Ovary (tissue), 9 donors: ENCODE results near the gene TMIGD3. TPM values are rescaled to one million over a fixed set of nuclear protein-coding genes. Genes with fewer than 3 reads are reported as not detected.

ENCODE experiments used
- DNase-seq, 5 donors: peaks; one replicate each; pipeline ENCODE4 v3.0.0-alpha.2; 2019 to 2020
- H3K27ac ChIP-seq, 2 donors: fragments of 200-600 bp; one replicate each; pipeline versions ENCODE4 v1.5.1 to v1.8.0; 2019 to 2022
- H3K27me3 ChIP-seq: fragments of 200-600 bp; one replicate; pipeline ENCODE4 v1.8.0; 2022
- H3K36me3 ChIP-seq: fragments of 200-600 bp; sonication (generic); one replicate; pipeline ENCODE4 v1.5.1; 2019
- H3K4me1 ChIP-seq: one replicate; pipeline ENCODE4 v1.8.1; 2013; ENCODE audit warnings: mild to moderate bottlenecking, moderate library complexity; ENCODE audit not compliant: insufficient read depth
- H3K4me3 ChIP-seq: fragments of 200-600 bp; sonication (generic); one replicate; pipeline ENCODE4 v1.5.1; 2017
- H3K9me3 ChIP-seq, 2 donors: fragments of 200-600 bp in 1 of 2; sonication (generic) in 1 of 2; one replicate each; pipeline versions ENCODE4 v1.5.1 to v1.8.1; 2013 to 2019; ENCODE audit warnings: mild to moderate bottlenecking in 1 of 2, moderate library complexity in 1 of 2
- EP300 ChIP-seq: sonication (generic); formaldehyde crosslinking; IDR thresholded peaks from one replicate; pipeline ENCODE4 v1.6.1; 2017; ENCODE audit warnings: antibody characterized with exemption
- POLR2A ChIP-seq: fragments of 450-650 bp; IDR thresholded peaks from one replicate; pipeline ENCODE4 v1.6.1; 2017; ENCODE audit warnings: antibody characterized with exemption, mild to moderate bottlenecking, moderate library complexity
- WGBS, 3 donors: extraction: QIAGEN DNeasy Blood & Tissue Kit in 1 of 3; methylation state at CpG; one replicate each; pipeline versions ENCODE4 v1.1.5 to v1.1.7; 2013 to 2017; 5-methylcytosine and 5-hydroxymethylcytosine counted together
- intact Hi-C, 4 donors: fragments of 100-400 bp; cut with DNase I; formaldehyde crosslinking; loops; one replicate each; pipeline versions ENCODE4 v1.11.0 to v1.15.1; 2022 to 2023
- polyA plus RNA-seq, 2 donors: library from polyadenylated mRNA; stranded (reverse); fragments of 200-250 nt in 1 of 2; fragments of 350-450 nt in 1 of 2; fragmentation: Illumina TruSeq in 1 of 2; extraction: RNeasy Lipid Tissue Mini Kit (QIAGEN cat#74804) in 1 of 2; gene quantifications; one replicate each; pipeline ENCODE4 v1.2.3, GENCODE V29; 2013 to 2014
- total RNA-seq, 7 donors: library from RNA; depleted of rRNA in 2 of 7; stranded (reverse); fragments of >200 nt in 2 of 7; fragmentation: NEBNext Ultra II Directional in 3 of 7; extraction: Animal tissue kit (Norgen Biotek cat#: 25700) in 3 of 7; gene quantifications; one replicate each; pipeline versions ENCODE4 v1.1.0 to v1.2.4, GENCODE V29; 2016 to 2023
- TF ChIP-seq, protein P1 (sequence below), 3 donors: fragments of 450-650 bp in 2 of 3; fragments of 200-600 bp in 1 of 3; IDR thresholded peaks; one replicate each; pipeline versions ENCODE4 v1.5.1 to v1.8.0; 2016 to 2022; ENCODE audit warnings: antibody characterized with exemption in 3 of 3, mild to moderate bottlenecking in 1 of 3
- donor health status: DM: no; HTN: no; CAD: no; lungs with moderate emphysema.
- donor health status: DM: no; HTN: no; CAD: no.
- donor health status: Bipolar disorder and iron deficiency.
- donor health status: DM: yes; HTN: yes; CAD: no.
- donor health status: DM: no; HTN: no; CAD: no.
- donor health status: DM: yes; HTN: yes; CAD: no.

Gene TMIGD3
- total and polyA plus RNA-seq, 9 donors: 0.78 to 3.2 (median 2.6) TPM; not detected in 2

DNA sequence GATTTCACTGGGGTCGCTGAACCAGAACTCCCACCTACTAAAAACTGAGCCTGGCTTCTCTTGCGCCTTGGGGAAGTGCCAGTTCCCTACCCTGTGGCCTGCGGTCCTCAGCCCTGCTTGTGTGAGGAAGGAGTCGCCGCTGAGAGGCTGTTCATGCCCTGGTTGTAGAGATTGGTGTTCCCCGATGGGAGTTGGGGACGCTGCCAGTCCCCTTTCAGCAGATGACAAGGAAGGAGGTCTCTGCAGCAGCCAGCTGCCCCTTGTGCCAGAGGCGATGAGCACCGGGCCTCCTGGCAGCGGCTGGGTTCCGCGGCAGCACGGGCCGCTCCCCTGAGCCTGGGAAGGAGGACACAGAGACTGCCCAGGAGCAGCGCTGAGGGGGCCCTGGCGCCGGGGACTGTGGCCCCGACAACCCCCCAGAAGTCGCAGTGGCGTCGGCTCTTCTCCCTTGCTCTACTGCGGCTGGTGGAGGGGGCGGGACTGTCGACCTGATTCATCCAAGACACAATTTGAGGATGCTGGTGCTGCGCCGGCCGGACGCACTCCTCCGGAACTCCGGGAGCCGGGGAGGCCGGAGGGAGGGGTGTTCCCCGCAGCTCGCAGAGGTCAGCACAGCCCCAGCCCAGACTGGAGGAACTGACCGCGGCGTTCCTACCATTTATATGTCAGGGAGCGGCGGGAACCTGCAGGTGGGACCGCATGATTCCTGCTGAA, 12.0 kb upstream of the TMIGD3 start:
- H3K27me3 ChIP-seq: no peaks in the 10 kb centered on the region
- 15 to 23% (median 19%) methylated on average over 30 to 40 of the region's 40 CpGs for WGBS, 3 donors
- peaks cover 13% of the 10 kb centered on the region for H3K4me1 ChIP-seq

DNA sequence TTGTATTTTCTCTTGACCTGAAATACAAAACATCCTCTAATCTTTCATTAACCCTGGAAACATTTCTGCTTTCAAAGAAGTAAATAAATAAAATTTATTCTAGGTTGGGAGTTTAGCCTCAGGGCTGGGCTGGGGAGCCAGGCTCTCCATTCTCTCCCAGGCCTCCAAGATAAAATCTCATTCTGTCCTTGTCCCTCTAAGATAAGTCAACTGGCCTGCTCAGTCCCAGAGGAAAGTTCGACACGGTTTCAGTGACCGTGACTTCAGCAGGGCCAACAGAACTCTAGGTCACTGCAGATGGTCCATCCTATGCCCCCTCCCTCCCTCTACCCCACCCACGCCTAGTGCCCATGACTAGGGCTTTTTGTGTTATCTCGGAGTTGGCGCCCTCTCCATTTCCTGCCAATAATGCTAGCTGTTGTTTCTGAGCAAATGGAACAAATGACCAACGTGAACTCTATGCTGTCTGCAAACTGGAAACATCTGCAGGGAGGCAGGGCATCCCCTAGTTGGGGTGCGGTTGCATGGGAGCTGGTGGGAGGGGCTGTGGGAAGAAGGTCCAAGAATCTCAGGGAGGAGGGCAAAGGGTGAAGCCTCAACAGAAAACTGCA, 10.1 kb upstream of the TMIGD3 start:
- no peaks in the 10 kb centered on the region for H3K36me3 ChIP-seq
- intact Hi-C loops: loop anchor here in 3 of 4 donors (5.0 to 10.0 kb wide), 3 partner anchors 71 to 244 kb away; partner anchors contain the start of gene DDX20 (in 1 of the 3)
- TF ChIP-seq POLR2A (no peak), EP300 (no peak)
- TF ChIP-seq, protein P1, sequence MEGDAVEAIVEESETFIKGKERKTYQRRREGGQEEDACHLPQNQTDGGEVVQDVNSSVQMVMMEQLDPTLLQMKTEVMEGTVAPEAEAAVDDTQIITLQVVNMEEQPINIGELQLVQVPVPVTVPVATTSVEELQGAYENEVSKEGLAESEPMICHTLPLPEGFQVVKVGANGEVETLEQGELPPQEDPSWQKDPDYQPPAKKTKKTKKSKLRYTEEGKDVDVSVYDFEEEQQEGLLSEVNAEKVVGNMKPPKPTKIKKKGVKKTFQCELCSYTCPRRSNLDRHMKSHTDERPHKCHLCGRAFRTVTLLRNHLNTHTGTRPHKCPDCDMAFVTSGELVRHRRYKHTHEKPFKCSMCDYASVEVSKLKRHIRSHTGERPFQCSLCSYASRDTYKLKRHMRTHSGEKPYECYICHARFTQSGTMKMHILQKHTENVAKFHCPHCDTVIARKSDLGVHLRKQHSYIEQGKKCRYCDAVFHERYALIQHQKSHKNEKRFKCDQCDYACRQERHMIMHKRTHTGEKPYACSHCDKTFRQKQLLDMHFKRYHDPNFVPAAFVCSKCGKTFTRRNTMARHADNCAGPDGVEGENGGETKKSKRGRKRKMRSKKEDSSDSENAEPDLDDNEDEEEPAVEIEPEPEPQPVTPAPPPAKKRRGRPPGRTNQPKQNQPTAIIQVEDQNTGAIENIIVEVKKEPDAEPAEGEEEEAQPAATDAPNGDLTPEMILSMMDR (IDR thresholded peaks at IDR 0.05): no peak
- no peak overlapping the region for H3K27ac ChIP-seq
- 76 to 87% (median 78%) methylated on average over 8 of the region's 8 CpGs for WGBS, 3 donors
- no peaks in the 10 kb centered on the region for H3K27me3 ChIP-seq
- no peaks in the 10 kb centered on the region for H3K9me3 ChIP-seq
- no peak overlapping the region for H3K4me3 ChIP-seq
- peaks cover 17% of the 10 kb centered on the region for H3K4me1 ChIP-seq
- DNase-seq: no peak

More for the DNA sequence above, 12.0 kb upstream of the TMIGD3 start:
- DNase-seq: peak; percentile 62 to 77 (median 67)
- no peak for TF ChIP-seq POLR2A
- TF ChIP-seq, protein P1 (IDR thresholded peaks at IDR 0.05): no peak
- TF ChIP-seq EP300: no peak
- H3K9me3 ChIP-seq: no peaks in the 10 kb centered on the region
- H3K4me3 ChIP-seq: peak overlapping the region; percentile 25
- peak overlapping the region in 1 of 2 donors; percentile 53 for H3K27ac ChIP-seq
- intact Hi-C loops: loop anchor here in 2 of 4 donors (10.0 kb wide), 2 partner anchors 69 to 109 kb away; no protein-coding TSS in a partner anchor
- H3K36me3 ChIP-seq: no peaks in the 10 kb centered on the region

DNA sequence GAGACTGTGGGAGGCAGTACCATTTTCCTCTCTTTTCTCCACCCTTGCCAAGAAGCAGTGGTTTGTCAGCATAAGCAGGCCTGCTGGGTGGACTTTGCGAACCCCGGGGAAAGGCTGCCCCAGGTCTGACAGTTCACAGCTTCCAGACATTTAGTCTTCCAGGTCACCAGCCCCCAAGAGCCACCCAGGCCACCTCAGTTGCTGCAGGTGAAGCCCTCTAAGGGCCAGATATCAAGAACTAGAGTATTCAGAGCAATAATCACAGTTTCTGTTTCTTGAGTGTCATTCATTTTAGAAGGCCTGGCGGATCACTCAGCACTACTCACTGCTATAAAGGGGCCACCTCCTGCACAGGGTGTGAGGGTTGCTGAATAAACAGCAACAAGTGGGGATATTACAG, 9.5 kb upstream of the TMIGD3 start:
- no peak overlapping the region for H3K27ac ChIP-seq

More for the DNA sequence above, 9.5 kb upstream of the TMIGD3 start:
- intact Hi-C loops: loop anchor here in 3 of 4 donors (5.0 to 10.0 kb wide), 3 partner anchors 72 to 244 kb away; partner anchors contain the start of gene DDX20 (in 1 of the 3)
- Histone ChIP-seq H3K4me3 (no peak overlapping the region), H3K27me3 (no peaks in the 10 kb centered on the region), H3K9me3 (no peaks in the 10 kb centered on the region), H3K4me1 (peaks cover 18% of the 10 kb centered on the region), H3K36me3 (no peaks in the 10 kb centered on the region)
- 79 to 98% (median 94%) methylated on average over 3 of the region's 3 CpGs for WGBS, 3 donors
- no peak for DNase-seq
- TF ChIP-seq, protein P1 (IDR thresholded peaks at IDR 0.05): no peak
- TF ChIP-seq EP300: no peak
- TF ChIP-seq POLR2A: no peak
